Aorta (tissue), 5 donors: Measurements from ENCODE around the gene LRPAP1. TPM values are rescaled to one million over a fixed set of nuclear protein-coding genes. Genes with fewer than 3 reads are reported as not detected.
"Not testable (repeated sequence)": the region's sequence is repeated elsewhere in the genome, so short reads cannot be mapped to it uniquely, and the experiment has no call there.

Experiments used
- ATAC-seq: fragments of 200-7000 bp; cut with Tn5 transposase; one replicate; pipeline ENCODE4 v1.9.1; 2022; ENCODE audit warnings: moderate library complexity; ENCODE audit not compliant: low FRiP score
- DNase-seq, 2 donors: peaks; one replicate each; pipeline ENCODE4 v3.0.0-alpha.2; 2020
- H3K27ac ChIP-seq, 2 donors: one replicate each; pipeline ENCODE4 v1.5.1; 2013; ENCODE audit warnings: low read length in 2 of 2, mild to moderate bottlenecking in 2 of 2, moderate library complexity in 2 of 2, control low read depth in 1 of 2, inconsistent platforms in 1 of 2, low read depth in 1 of 2
- H3K27me3 ChIP-seq, 2 donors: one replicate each; pipeline ENCODE4 v1.6.1; 2013; ENCODE audit warnings: control low read depth in 1 of 2, low read length in 1 of 2, mild to moderate bottlenecking in 1 of 2, moderate library complexity in 1 of 2; ENCODE audit not compliant: insufficient read depth in 2 of 2, control insufficient read depth in 1 of 2
- H3K36me3 ChIP-seq, 2 donors: one replicate each; pipeline ENCODE4 v1.6.1; 2013; ENCODE audit warnings: control low read depth in 1 of 2, low read length in 1 of 2, mild to moderate bottlenecking in 1 of 2; ENCODE audit not compliant: insufficient read depth in 2 of 2, control insufficient read depth in 1 of 2
- H3K4me1 ChIP-seq, 2 donors: one replicate each; pipeline ENCODE4 v1.6.1; 2013; ENCODE audit warnings: low read length in 2 of 2, control low read depth in 1 of 2, mild to moderate bottlenecking in 1 of 2, moderate library complexity in 1 of 2; ENCODE audit not compliant: insufficient read depth in 2 of 2, control insufficient read depth in 1 of 2
- H3K4me3 ChIP-seq, 2 donors: one replicate each; pipeline ENCODE4 v1.5.1; 2013; ENCODE audit warnings: low read length in 2 of 2, control low read depth in 1 of 2, mild to moderate bottlenecking in 1 of 2
- H3K9me3 ChIP-seq: one replicate; pipeline ENCODE4 v1.6.1; 2013; ENCODE audit warnings: mild to moderate bottlenecking, low read length; ENCODE audit not compliant: control insufficient read depth
- WGBS, 2 donors: extraction: QIAGEN DNeasy Blood & Tissue Kit; methylation state at CpG; one replicate each; pipeline ENCODE4 v1.1.7; 2013; 5-methylcytosine and 5-hydroxymethylcytosine counted together
- intact Hi-C, 2 donors: fragments of 100-400 bp; cut with DNase I; formaldehyde crosslinking; loops; one replicate each; pipeline versions ENCODE4 v1.14.2 to v1.15.0; 2022
- polyA plus RNA-seq, 2 donors: library from polyadenylated mRNA; stranded (reverse); fragments of 200-250 nt; gene quantifications; one replicate each; pipeline ENCODE4 v1.2.3, GENCODE V29; 2013
- total RNA-seq, 2 donors: library from RNA; stranded (reverse); fragmentation: NEBNext Ultra II Directional; extraction: Animal tissue kit (Norgen Biotek cat#: 25700); gene quantifications; one replicate each; pipeline ENCODE4 v1.2.1, GENCODE V29; 2021
- donor health status: healthy with polysubstance abuse.
- donor health status: Bipolar disorder and iron deficiency.
- donor health status: DM: no; HTN: no; CAD: no.
- donor health status: DM: no; HTN: no; CAD: no.
- donor health status: DM: yes; HTN: yes; CAD: no.

Gene LRPAP1
- total and polyA plus RNA-seq, 4 donors = 95.4 to 196 (median 132) TPM

DNA sequence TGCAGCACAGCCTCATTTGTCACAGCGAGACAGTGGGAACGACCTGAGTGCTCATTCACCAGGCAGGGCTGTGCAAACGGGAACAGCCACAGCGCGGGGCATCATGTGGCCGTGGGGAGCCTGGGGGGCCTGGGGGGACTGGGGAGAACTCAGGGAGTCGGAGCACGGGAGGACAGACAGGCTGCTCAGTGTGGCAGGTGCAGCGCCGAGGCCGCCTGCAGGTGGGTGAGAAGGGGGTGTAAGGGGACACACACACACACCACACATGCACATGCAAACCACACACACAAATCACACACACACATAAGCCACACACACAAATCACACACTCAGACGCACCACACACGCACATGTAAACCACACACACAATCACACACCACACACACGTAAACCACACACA lies 34.5 kb upstream of the LRPAP1 start:
- H3K4me1 ChIP-seq, H3K27ac ChIP-seq, ATAC-seq, H3K27me3 ChIP-seq, H3K4me3 ChIP-seq, H3K9me3 ChIP-seq, H3K36me3 ChIP-seq: not testable (repeated sequence)
- DNase-seq = peak in 1 of 2 donors; percentile 56
- 49 to 52% methylated on average over 9 to 12 of the region's 14 CpGs for WGBS, 2 donors
- intact Hi-C loops = loop anchor here in 1 of 2 donors (2.0 to 10.0 kb wide), 2 partner anchors 218 to 314 kb away; no protein-coding TSS in a partner anchor

DNA sequence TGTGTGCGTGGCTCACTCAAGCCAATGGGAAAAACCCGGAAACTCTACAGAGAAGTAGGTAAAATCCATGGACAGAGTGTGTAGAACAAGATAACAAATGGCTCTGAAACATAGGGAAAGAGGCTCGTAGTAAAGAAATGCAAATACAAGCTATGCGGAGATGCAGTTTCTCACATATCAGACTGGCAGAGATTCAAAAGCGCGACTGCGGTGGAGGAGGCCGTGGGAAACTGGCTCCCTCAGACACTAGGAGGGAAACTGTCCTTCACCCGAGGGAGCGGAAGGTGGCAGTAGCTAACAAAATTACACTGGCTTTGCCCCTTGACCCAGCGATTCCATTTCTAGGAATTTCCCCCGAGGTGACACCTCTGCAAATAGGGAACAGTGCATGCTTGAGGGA lies 34.1 kb upstream of the LRPAP1 start:
- not testable (repeated sequence) for ATAC-seq, H3K9me3 ChIP-seq, H3K27me3 ChIP-seq, H3K27ac ChIP-seq, H3K4me1 ChIP-seq, H3K36me3 ChIP-seq, H3K4me3 ChIP-seq, DNase-seq
- 11 to 13% methylated on average over 9 to 10 of the region's 12 CpGs for WGBS, 2 donors
- intact Hi-C loops = loop anchor here in 1 of 2 donors (2.0 to 10.0 kb wide), 2 partner anchors 218 to 314 kb away; no protein-coding TSS in a partner anchor

DNA sequence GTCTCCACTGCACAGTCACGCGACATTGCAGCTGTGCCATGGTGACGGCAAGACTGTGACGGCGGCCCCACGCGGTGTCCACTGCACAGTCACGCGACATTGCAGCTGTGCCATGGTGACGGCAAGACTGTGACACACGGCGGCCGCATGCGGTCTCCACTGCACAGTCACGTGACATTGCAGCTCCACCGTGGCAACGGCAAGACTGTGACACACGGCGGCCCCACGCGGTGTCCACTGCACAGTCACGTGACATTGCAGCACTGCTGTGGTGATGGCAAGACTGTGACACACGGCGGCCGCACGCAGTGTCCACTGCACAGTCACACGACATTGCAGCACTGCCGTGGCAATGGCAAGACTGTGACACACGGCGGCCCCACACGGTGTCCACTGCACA lies 32.7 kb upstream of the LRPAP1 start:
- peak in 1 of 2 donors; percentile 38 for DNase-seq
- not testable (repeated sequence) for H3K36me3 ChIP-seq, ATAC-seq, H3K4me1 ChIP-seq, H3K27me3 ChIP-seq, H3K27ac ChIP-seq, H3K4me3 ChIP-seq, H3K9me3 ChIP-seq
- 93 to 94% methylated on average over 31 of the region's 31 CpGs for WGBS, 2 donors
- intact Hi-C loops = loop anchor here in 1 of 2 donors (10.0 kb wide), 1 partner anchor 220 kb away; no protein-coding TSS in a partner anchor

DNA sequence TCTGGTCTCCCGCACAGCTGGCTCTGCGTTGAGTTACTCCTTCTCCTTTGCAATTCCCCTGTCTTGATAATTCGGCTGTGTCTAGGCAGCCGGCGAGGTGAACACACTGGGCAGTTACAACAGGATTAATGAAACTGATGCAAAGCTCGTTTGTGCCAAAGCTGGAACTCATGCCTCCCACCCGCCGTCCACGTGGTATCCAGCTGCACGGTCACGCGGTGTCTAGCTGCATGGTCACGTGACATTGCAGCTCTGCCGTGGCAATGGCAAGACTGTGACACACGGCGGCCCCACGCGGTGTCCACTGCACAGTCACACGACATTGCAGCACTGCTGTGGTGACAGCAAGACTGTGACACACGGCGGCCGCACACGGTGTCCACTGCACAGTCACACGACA lies 31.2 kb upstream of the LRPAP1 start:
- 90 to 91% methylated on average over 24 of the region's 24 CpGs for WGBS, 2 donors
- Histone ChIP-seq H3K4me1 (no peaks in the 10 kb centered on the region), H3K27me3 (no peaks in the 10 kb centered on the region), H3K36me3 (no peaks in the 10 kb centered on the region), H3K9me3 (no peaks in the 10 kb centered on the region), H3K4me3 (no peak overlapping the region), H3K27ac (no peak overlapping the region)
- peak in 1 of 2 donors; percentile 34 for DNase-seq
- ATAC-seq = no peak
- intact Hi-C loops = loop anchor here in 1 of 2 donors (10.0 kb wide), 1 partner anchor 221 kb away; no protein-coding TSS in a partner anchor

DNA sequence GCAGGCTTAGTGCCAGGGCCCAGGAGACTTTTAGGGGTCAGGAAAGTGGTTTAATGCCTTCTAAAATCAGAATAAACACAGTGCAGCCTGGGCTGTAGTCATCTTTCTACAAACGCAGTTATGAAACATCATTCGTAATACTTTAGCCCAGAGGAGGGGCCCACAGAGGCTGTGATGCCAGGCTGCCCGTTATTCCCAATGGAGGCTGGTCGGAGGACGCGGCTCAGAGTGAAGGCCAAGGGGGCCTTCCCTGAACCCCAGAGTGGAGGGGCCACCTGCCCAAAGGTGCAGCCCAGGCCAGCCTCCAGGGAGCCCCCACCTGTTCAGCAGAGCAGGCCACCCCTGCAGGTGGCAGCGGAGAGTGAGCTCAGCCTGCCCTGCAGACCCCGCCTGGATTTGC lies 29.9 kb upstream of the LRPAP1 start:
- ATAC-seq, H3K27me3 ChIP-seq, DNase-seq, H3K9me3 ChIP-seq, H3K4me3 ChIP-seq, H3K36me3 ChIP-seq, H3K27ac ChIP-seq, H3K4me1 ChIP-seq: not testable (repeated sequence)
- intact Hi-C loops = loop anchor here in 1 of 2 donors (10.0 kb wide), 1 partner anchor 223 kb away; no protein-coding TSS in a partner anchor
- WGBS, 2 donors = 60 to 72% methylated on average over 6 to 7 of the region's 8 CpGs

DNA sequence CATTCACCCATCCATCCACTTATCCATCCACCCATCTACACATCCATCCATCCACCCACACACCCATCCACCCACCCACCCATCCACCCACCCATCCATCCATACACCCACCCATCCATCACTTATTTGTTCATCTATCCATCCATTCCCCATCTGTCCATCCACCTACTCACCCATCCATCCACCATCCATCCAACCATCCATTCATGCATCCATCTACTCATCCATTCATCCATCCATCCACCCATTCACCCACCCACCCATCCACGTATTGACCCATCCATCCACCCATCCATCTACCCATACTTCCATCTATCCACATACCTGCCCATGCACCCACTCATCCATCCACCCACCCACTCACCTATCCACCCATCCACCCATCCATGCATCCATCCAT lies 28.2 kb upstream of the LRPAP1 start:
- not testable (repeated sequence) for DNase-seq, H3K4me1 ChIP-seq, ATAC-seq, H3K9me3 ChIP-seq, H3K36me3 ChIP-seq, H3K27me3 ChIP-seq, H3K4me3 ChIP-seq, H3K27ac ChIP-seq
- intact Hi-C loops = loop anchor here in 1 of 2 donors (10.0 kb wide), 1 partner anchor 224 kb away; no protein-coding TSS in a partner anchor
- WGBS, 2 donors = 82 to 90% methylated on average over 1 of the region's 1 CpG

DNA sequence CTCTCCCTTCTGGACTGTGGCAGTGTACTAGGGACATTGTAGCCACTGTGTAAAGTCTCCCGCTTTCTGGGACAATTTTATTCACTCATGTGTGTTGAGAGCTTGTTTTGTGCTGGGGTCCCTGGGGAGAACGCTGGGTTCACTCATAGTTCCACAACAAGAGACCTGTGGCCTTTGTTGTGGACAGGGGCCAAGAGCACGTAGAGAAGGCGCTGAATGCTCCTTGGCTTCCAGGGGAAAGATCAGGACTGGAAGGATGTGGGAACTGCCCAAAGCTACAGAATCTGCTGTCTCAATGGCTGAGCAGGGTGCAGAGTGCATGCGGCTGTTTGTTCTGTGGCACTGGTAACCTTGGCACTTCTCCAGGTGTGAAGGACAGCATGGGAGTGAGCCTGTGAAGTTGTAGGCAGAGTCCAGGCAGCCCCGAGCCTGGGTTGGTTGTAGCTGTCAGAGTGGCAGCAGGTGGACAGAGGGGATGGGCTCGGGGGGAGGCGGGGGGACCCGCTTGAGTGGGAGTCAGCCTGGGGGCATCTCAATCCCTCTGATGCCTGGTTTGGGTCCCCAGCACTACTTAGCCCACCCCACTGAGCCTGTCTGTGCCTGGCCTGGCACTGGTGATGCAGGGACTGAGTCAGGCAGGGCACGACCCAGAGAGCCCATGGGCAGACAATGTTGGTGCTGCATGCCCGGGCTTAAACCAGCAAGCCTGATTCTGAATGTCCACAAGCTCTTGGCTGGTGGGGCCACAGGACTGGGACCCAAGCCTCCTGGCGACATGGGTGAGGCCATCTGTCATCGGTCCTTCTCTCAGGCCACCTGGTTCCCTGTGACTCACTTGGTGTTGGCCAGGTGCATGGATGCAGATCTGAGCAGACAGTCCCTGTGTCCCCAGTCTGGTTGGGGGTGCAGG lies 27.4 kb upstream of the LRPAP1 start:
- ATAC-seq, H3K36me3 ChIP-seq: not testable (repeated sequence)
- intact Hi-C loops = loop anchor here in 1 of 2 donors (10.0 kb wide), 1 partner anchor 225 kb away; no protein-coding TSS in a partner anchor

DNA sequence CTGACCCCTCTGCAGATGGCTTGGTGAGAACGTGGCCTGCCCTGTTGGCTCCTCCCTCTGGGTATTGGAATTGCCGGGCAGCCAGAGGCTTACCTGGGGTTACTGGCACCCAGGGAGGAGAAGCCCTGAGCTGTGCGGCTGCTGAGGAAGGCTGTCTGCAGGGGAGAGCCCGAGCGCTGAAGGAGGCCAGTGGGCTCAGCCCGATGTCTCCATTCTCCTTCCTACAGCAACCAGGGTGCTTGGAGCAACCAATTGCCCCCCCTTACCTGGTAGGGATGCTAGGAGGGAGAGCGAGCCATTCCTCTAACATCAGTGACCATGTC lies 26.3 kb upstream of the LRPAP1 start:
- H3K4me1 ChIP-seq, intact Hi-C loops, H3K27ac ChIP-seq, H3K4me3 ChIP-seq, DNase-seq, H3K27me3 ChIP-seq, H3K36me3 ChIP-seq, ATAC-seq, H3K9me3 ChIP-seq: not testable (repeated sequence)
- 72% methylated on average over 6 to 7 of the region's 7 CpGs for WGBS, 2 donors

More for the DNA sequence above, 27.4 kb upstream of the LRPAP1 start:
- H3K4me3 ChIP-seq, H3K9me3 ChIP-seq, H3K27ac ChIP-seq, H3K27me3 ChIP-seq, H3K4me1 ChIP-seq: not testable (repeated sequence)
- 72 to 73% methylated on average over 10 to 13 of the region's 13 CpGs for whole genome bisulfite sequencing, 2 donors
- peak in 1 of 2 donors; percentile 44 for DNase-seq
